ENCODE results near the gene UCHL1.
"Not testable (repeated sequence)": the region's sequence is repeated elsewhere in the genome, so short reads cannot be mapped to it uniquely, and the experiment has no call there.

The UCHL1 gene

GRCh38 chr4:41294445-41295062 is 37.8 kb downstream of the UCHL1 start:
- no peak for DNase-seq

GRCh38 chr4:41296995-41297394 is 40.3 kb downstream of the UCHL1 start:
- no peak for DNase-seq

- no peak for DNase-seq
Observed at GRCh38 chr4:41297832-41298231, 41.1 kb downstream of the UCHL1 start.

GRCh38 chr4:41299486-41299885 is 42.8 kb downstream of the UCHL1 start:
- no peak for DNase-seq

DNA sequence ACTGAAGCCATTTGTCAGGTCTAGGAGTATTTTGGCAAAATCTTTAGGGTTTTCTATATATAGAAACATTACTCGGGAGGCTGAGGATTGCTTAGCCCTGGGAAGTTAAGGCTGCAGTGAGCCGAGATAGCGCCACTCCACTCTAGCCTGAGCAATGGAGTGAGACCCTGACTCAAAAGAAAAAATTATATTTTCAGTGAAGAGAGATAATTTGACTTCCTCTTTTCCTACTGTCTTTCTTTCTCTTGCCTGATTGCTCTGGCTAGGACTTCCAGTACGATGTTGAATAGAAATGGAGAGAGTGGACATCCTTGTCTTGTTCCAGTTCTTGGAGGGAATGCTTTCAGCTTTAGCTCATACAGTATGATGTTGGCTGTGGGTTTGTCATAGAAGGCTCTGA is 44.4 kb downstream of the UCHL1 start:
- no peak for DNase-seq

GRCh38 chr4:41303372-41304118 is 46.8 kb downstream of the UCHL1 start:
- DNase-seq, result no peak

DNA sequence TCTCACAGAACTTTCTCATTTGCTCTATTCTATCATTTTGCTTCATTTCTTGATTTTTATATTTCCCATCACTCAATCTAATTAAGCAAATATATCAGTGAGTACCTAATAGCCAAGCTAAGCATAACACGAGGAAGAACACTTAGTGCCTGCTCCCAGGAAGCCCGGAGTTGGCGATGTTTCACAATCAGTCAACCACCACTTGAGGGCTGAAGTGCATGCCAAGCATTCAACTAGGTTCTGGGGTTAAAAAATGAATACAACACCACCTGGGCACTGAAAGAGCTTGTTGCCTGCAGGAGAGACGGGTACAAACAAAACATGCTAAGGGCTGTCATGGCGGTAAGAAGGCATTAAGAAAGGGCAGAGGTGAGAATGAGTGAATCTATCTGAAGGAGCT is 47.5 kb downstream of the UCHL1 start:
- DNase-seq, result no peak

DNA sequence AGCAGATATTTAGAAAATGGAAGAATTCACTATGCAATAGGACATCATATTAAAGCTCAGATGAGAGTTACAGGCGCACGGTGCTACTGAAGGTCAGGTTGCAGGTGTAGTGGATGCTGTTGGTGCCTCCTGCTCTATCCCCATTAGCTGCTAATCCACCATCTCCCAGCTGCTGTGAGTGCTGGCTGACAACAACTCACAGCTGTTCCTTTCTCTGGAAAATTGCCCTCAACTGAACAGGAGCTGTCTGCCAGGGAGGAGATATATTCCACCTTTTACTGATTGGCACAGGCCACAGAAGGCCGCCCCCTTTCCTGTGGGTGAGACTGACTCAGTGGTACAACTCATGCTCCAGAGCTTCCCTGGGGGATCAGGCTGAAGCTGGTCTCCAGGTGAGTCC is 48.7 kb downstream of the UCHL1 start:
- no peak for DNase-seq

- no peak for DNase-seq
Observed at GRCh38 chr4:41307638-41308037, 50.9 kb downstream of the UCHL1 start.

DNA sequence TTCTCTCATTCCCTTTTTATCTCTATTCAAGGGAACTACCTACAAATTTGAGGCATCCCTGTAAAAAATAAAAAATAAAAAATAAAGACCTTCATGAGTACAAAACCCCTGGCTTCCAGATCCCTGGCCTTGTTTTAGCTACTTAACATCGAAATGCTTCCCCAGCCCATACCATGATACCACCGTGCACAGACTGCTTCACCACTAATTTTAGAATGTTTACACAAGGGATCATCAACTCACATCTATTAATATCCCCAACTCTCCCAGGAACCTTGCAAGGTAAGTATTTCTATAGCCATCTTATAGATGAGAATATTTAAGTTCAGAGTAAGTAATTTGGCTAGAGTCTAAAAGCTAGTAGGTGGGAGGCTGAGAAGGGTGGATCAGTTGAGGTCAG is 51.7 kb downstream of the UCHL1 start:
- DNase-seq, result no peak

DNA sequence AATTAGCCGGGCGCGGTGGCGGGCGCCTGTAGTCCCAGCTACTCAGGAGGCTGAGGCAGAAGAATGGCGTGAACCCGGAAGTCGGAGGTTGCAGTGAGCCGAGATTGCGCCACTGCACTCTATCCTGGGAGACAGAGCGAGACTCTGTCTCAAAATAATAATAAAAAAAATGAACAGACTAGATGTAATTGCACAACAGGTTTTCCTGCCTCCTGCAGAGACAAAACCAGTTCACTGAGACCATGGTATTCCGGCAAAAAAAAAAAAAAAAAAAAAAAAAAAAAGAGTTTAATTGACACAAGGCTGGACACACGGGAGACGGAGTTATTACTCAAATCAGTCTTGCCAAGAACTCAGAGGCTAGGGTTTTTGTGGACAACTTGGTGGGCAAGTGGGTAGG is 58.7 kb downstream of the UCHL1 start:
- DNase-seq, result not testable (repeated sequence)

GRCh38 chr4:41315862-41316261 is 59.1 kb downstream of the UCHL1 start:
- DNase-seq, result no peak

All from SIG-M5 (cell line).